ENCODE data around the gene HLA-DQB2.
A peak's percentile ranks its signal among the peaks of the same experiment; 100 is the strongest.

DNA sequence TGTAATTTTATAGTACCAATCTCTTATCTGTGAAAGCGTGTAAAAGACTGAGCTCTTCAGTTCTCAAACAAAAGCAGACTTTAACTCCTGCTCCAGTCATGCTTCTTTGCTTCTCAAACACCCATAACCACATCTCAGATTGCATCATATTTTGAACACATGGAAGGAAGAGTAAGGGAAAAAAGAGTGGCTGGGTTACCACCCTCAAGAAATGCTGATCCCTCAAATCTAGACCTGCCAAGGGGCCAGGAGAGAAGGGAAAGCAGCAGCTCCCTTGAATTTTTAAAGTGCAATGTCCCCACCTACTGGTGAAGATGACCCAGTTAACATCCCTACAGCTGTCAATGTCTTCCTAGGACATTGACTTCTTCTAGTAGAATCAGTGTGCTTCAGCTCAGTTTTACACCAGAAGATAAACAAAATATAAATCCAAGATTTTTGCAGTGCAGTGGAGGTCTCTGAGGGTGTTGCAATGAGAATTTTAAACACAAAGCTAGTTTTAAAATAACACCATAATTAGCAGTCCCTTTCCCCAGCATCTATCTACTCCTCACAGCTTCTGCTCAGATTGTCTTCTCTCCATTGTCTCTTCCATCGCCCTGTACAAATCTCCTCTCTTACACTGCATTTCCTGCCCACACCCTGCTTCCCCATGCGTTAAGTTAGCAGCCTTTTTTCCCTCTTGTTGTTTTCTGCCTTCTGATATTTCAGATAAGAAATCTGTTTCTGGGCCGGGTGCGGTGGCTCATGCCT lies 22.6 kb upstream of the HLA-DQB2 start:
- TF ChIP-seq, protein P1, sequence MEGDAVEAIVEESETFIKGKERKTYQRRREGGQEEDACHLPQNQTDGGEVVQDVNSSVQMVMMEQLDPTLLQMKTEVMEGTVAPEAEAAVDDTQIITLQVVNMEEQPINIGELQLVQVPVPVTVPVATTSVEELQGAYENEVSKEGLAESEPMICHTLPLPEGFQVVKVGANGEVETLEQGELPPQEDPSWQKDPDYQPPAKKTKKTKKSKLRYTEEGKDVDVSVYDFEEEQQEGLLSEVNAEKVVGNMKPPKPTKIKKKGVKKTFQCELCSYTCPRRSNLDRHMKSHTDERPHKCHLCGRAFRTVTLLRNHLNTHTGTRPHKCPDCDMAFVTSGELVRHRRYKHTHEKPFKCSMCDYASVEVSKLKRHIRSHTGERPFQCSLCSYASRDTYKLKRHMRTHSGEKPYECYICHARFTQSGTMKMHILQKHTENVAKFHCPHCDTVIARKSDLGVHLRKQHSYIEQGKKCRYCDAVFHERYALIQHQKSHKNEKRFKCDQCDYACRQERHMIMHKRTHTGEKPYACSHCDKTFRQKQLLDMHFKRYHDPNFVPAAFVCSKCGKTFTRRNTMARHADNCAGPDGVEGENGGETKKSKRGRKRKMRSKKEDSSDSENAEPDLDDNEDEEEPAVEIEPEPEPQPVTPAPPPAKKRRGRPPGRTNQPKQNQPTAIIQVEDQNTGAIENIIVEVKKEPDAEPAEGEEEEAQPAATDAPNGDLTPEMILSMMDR (IDR thresholded peaks at IDR 0.05; ENCODE audit: low read length) = peak; percentile 70
- TF ChIP-seq EZH2 (optimal IDR thresholded peaks at IDR 0.05; ENCODE audit: low read depth, low read length) (no peak), EZH2phosphoT487 (IDR thresholded peaks at IDR 0.05; ENCODE audit: low read length) (no peak)
